HG03354 (cell line): ENCODE results near the gene PADI1.

Source experiments
- ATAC-seq: cut with Tn5 transposase; IDR thresholded peaks from one replicate; pipeline ENCODE4 v1.9.1; 2021; ENCODE audit warnings: mild to moderate bottlenecking; ENCODE audit not compliant: unreplicated experiment, poor library complexity, severe bottlenecking

The PADI1 gene

DNA sequence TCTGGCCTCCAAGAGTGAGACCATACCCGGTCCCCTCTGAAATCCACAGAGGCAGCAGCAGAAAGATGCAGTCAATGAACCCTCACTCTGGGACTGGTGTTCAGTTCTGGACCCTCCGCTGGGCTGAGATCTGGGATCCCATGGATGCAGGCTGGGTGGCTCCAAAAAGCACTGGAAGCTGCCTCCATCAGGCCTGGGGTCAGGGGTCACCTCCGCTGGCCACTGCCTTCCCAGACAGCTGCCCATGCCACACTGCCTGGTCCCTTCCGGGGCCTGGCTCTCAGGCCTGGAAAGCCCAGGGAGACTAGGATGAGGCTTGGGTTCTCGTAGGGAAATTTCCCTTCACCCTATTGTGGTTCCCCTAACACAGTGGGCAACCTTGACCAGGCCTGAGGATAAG lies 81.7 kb downstream of the PADI1 start:
- ATAC-seq, result no peak

DNA sequence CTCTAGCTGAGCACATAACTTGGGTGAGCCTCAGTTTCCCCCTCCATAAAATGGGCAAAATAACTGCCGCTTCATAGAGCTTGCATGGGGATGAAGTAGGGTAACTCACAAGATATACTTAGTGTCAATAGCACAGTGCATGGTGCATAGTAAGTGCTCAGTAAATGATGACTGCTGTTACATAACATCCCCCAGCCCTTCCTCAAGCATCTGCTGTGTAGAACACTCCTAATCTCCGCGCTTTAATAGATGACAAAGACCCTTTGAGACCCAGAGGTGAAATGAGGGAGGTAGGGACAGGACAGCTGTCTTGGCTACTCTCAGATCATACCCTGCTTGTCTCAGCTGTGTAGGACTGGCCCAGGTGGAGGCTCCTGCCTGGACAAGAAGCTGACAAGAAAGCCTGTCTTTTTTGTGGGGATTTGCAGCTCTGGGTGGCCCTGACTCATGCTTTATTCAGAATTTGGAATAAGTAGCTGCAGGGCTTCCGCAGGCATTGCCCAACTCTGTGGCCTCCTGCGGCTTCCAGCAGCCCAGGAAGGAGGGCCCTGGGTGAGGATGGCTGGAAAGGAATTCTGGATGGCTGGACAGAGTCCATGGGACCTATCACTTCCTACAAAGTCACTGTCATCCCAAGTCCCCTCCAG lies 82.3 kb downstream of the PADI1 start:
- no peak for ATAC-seq

DNA sequence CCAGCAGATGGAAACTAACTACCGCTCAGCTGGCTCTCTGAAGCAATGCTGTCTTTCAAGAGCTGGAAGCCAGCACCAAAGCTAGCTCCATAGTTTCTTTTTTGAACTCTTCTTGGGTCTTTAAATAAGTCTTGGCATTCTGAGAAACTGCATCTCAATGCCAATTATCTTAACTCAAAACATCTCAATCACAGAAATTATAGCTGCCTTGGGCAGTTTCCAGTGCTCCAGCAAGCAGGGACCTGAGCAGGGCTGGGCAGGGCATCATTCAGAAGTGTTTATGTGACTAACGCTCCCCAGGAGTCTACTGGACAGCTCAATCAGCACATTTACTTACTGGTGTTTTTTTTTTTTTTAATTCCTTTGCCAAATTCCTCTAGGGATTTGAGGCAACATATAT lies 84.8 kb downstream of the PADI1 start:
- no peak for ATAC-seq

DNA sequence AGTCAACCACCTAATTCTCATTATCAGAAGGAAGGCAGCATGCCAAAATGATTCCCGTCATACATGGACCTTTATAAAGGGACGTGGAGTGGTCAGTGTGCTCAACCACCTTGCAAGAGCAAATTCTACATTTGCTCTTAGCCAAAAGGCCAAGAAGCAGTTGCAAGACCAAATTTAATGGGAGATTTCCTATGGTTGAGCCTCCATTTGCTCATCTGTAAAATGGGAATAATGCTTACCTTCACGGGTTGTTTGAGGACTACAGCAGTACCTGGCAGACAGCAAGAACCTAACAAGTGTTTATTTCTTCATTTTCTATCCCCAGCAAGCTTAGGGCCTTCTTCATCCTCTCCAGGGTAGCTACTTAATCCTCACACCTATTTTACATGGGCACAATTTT lies 85.6 kb downstream of the PADI1 start:
- ATAC-seq, result no peak

DNA sequence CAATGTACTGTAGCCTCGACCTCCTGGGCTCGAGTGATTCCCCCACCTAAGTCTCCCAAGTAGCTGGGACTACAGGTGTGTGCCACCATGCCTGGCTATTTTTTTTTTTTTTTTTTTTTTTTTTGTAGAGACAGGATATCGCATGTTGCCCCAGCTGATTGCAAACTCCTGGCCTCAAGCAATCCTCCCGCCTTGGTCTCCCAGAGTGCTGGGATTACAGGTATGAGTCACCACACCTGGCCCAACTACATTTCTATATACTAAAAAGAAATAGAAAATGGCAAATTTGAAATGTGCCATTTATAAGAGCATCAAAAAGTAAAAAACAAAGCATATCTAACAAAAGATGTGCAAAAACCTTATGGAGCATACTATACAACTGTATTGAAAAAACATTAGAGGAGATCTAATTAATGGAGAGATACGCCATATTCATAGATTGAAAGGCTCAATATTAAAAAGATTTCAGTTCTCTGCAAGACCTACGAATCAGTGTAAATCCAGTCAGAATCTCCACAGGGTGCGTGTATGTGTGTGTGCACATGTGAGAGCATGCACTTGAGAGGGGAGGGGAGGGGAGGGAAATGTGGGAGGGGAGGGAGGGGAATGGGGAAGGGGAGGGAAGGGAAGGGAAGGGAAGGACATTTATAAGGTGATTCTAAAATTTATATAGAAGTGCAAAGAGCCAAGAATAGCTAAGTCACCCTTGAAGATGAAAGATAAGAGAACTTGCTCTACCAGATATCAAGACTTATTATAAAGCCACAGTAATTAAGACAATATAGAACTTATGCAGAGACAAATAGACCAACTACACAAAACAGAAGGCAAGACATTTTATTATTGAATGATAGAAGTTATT lies 87.6 kb downstream of the PADI1 start:
- ATAC-seq, result no peak

DNA sequence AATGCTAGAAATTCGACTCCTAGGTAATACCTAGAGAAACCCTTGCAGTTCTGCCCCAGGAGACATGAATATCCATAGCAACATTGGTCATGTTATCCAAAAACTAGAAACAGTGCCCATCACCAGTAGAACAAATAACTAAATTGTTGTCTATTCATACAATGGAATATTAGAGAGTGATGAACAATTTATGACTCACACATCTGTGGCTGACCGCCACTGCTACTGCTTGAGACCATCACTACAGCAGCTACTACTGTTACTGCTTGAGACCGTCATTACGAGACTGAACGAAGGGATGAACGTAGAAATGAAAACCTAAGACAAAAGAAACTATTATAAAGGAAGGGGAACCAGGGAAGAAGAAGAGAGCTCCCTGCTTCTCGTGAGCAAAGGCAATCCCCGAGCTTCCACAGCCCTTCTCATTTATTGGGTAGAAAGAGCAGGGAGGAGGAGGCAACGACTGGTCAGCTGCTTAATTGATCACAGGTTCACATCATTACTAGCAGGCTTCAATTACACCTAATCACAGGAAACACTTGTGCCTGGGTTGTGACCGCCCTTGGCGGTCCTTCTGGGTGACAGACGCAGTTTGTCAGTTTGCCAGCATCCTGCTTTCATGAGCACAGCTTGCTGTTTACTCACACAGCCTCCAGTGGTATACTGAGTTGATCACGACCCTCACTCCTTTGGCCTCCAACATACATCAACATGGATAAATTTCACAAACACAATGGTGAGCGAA lies 88.9 kb downstream of the PADI1 start:
- ATAC-seq, result no peak

DNA sequence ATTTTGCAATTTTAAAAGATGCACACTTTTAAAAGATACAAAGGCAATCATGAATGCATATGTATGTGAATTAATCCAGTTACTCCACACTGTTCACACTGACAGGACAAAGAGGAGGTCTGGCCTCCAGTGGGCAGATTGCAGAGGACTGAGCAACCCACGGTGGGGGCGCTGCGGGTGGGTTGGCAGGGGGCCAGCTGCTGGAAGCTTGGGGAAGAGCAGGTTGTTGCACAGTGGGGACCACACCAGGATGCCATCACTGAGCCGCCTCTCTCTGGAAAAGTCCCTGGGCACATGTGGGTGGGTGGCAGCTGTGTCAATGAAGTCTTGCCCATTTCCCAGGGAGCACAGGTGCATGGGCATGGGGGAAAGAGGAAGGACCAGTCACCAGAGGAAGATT lies 90.4 kb downstream of the PADI1 start:
- ATAC-seq, result no peak
